GM12878 (cell line): ENCODE results near the gene NBEA. TPM values are rescaled to one million over a fixed set of nuclear protein-coding genes. Genes with fewer than 3 reads are reported as not detected.

Experiments
- ATAC-seq: fragments of 200-7000 bp; cut with Tn5 transposase; 3 replicates; pipeline ENCODE4 v1.9.1; 2020; ENCODE audit warnings: mild to moderate bottlenecking, moderate library complexity
- BruUV-seq: library from RNA; stranded (reverse); fragments of 400-500 nt; replicated peaks from 2 replicates; lab custom pipeline; 2021; lab: Mats Ljungman, UMichigan
- CTCF ChIA-PET: fragments of 300-600 bp; sonication (Branson Sonifier 250); formaldehyde crosslinking; extraction: SDS; loops from one replicate; lab custom pipeline; 2021; ENCODE audit warnings: inconsistent platforms; lab: Yijun Ruan, JAX
- POLR2A ChIA-PET: fragments of 350-600 bp; formaldehyde crosslinking; extraction: SDS; loops from one replicate; lab custom pipeline; 2021; ENCODE audit warnings: inconsistent platforms; lab: Charles Lee
- RAD21 ChIA-PET: fragments of 300-600 bp; sonication (Branson Sonifier 250); formaldehyde crosslinking; loops from one replicate; lab custom pipeline; 2023; ENCODE audit warnings: antibody characterized with exemption; ENCODE audit not compliant: unreplicated experiment; lab: Charles Lee
- SMC1A ChIA-PET: fragments of 300-600 bp; sonication (Branson Sonifier 250); formaldehyde crosslinking; loops from one replicate; lab custom pipeline; 2023; ENCODE audit not compliant: unreplicated experiment, uncharacterized antibody; lab: Charles Lee
- DNase-seq: peaks from one replicate; pipeline ENCODE4 v3.0.0-alpha.2; 2011; ENCODE audit warnings: low read depth, low spot score
- FAIRE-seq: peaks from 3 replicates; lab custom pipeline; 2011; peaks lifted over from hg19 to GRCh38; lab: Jason Lieb, UNC
- H2AFZ ChIP-seq: 2 replicates; pipeline ENCODE4 v1.6.0; 2011; ENCODE audit warnings: low read depth, low read length, control low read depth; ENCODE audit not compliant: control insufficient read depth
- H3K27ac ChIP-seq: 2 replicates; pipeline ENCODE4 v1.5.1; 2011; ENCODE audit warnings: control low read depth; ENCODE audit not compliant: control insufficient read depth, insufficient read depth
- H3K27me3 ChIP-seq, 2 experiments: replicated peaks in 1 of 2; 2 replicates each; pipeline versions ENCODE4 v1.6.0 to v1.6.1; 2011; ENCODE audit warnings: low read length in 1 of 2; ENCODE audit not compliant: control insufficient read depth in 2 of 2, insufficient read depth in 2 of 2
- H3K36me3 ChIP-seq, 2 experiments: 2 replicates each; pipeline ENCODE4 v1.5.1; 2011; ENCODE audit warnings: low read length in 1 of 2; ENCODE audit not compliant: control insufficient read depth in 2 of 2, insufficient read depth in 2 of 2
- H3K4me1 ChIP-seq: 2 replicates; pipeline ENCODE4 v1.6.1; 2011; ENCODE audit warnings: mild to moderate bottlenecking, low read length, moderate library complexity, mixed read lengths; ENCODE audit not compliant: control insufficient read depth, insufficient read depth
- H3K4me2 ChIP-seq: 2 replicates; pipeline ENCODE4 v1.6.0; 2011; ENCODE audit warnings: control low read depth; ENCODE audit not compliant: control insufficient read depth, insufficient read depth
- H3K4me3 ChIP-seq: fragments of 200-600 bp; sonication (generic); 2 replicates; pipeline ENCODE4 v1.5.1; 2016
- H3K79me2 ChIP-seq: 2 replicates; pipeline ENCODE4 v1.6.0; 2011; ENCODE audit warnings: low read length; ENCODE audit not compliant: control insufficient read depth, insufficient read depth
- H3K9ac ChIP-seq: 2 replicates; pipeline ENCODE4 v1.8.0; 2011; ENCODE audit warnings: low read length, control low read depth, mixed read lengths; ENCODE audit not compliant: control insufficient read depth, insufficient read depth
- H3K9me3 ChIP-seq: replicated peaks from 3 replicates; pipeline ENCODE4 v1.5.1; 2011; ENCODE audit warnings: mild to moderate bottlenecking, low read length; ENCODE audit not compliant: control insufficient read depth, insufficient read depth
- H4K20me1 ChIP-seq: 2 replicates; pipeline ENCODE4 v1.6.0; 2011; ENCODE audit not compliant: control insufficient read depth, insufficient read depth
- CEBPB ChIP-seq, 2 experiments: fragments of 150-350 bp in 1 of 2; IDR thresholded peaks; 2 replicates each; pipeline ENCODE4 v1.6.1; 2012 to 2014; ENCODE audit warnings: low read depth in 2 of 2, low read length in 2 of 2, borderline replicate concordance in 1 of 2, inconsistent platforms in 1 of 2
- CHD4 ChIP-seq: fragments of 200-600 bp; sonication (generic); IDR thresholded peaks from 2 replicates; pipeline ENCODE4 v1.6.1; 2016; ENCODE audit warnings: mild to moderate bottlenecking
- EGR1 ChIP-seq, 2 experiments: IDR thresholded peaks; 1 replicate in 1 of 2; 2 replicates in 1 of 2; pipeline ENCODE4 v1.6.1; 2011 to 2012; ENCODE audit warnings: low read depth in 2 of 2, low read length in 2 of 2, borderline replicate concordance in 1 of 2, mild to moderate bottlenecking in 1 of 2, moderate library complexity in 1 of 2
- GATAD2B ChIP-seq: fragments of 450-650 bp; conservative IDR thresholded peaks from 2 replicates; pipeline ENCODE4 v1.6.1; 2017; ENCODE audit warnings: low read depth, mild to moderate bottlenecking, moderate library complexity
- IKZF2 ChIP-seq, 2 experiments: fragments of 450-650 bp; IDR thresholded peaks; 2 replicates each; pipeline ENCODE4 v1.6.1; 2017; ENCODE audit warnings: mild to moderate bottlenecking in 2 of 2, moderate library complexity in 2 of 2
- IRF3 ChIP-seq: fragments of 450-650 bp; IDR thresholded peaks from 2 replicates; pipeline ENCODE4 v1.6.1; 2014; ENCODE audit warnings: mild to moderate bottlenecking
- IRF4 ChIP-seq: IDR thresholded peaks from 2 replicates; pipeline ENCODE4 v1.6.1; 2011; ENCODE audit warnings: low read depth, low read length
- NFYA ChIP-seq: IDR thresholded peaks from 2 replicates; pipeline ENCODE4 v1.6.1; 2011; ENCODE audit warnings: low read depth, mild to moderate bottlenecking, low read length, improper control_type of control experiment, borderline replicate concordance
- NFYB ChIP-seq: IDR thresholded peaks from 2 replicates; pipeline ENCODE4 v1.6.1; 2011; ENCODE audit warnings: low read depth, mild to moderate bottlenecking, low read length, improper control_type of control experiment, moderate library complexity; ENCODE audit not compliant: insufficient read depth
- PAX5 ChIP-seq: IDR thresholded peaks from 2 replicates; pipeline ENCODE4 v1.6.1; 2011; ENCODE audit warnings: low read depth, low read length, borderline replicate concordance
- RAD51 ChIP-seq: fragments of 450-650 bp; IDR thresholded peaks from 2 replicates; pipeline ENCODE4 v1.6.1; 2016; ENCODE audit warnings: moderate library complexity, mild to moderate bottlenecking, inconsistent platforms
- RB1 ChIP-seq: fragments of 450-650 bp; formaldehyde crosslinking; IDR thresholded peaks from 2 replicates; pipeline ENCODE4 v1.6.1; 2017; ENCODE audit warnings: mild to moderate bottlenecking, borderline replicate concordance
- RUNX3 ChIP-seq: IDR thresholded peaks from 2 replicates; pipeline ENCODE4 v1.6.1; 2012; ENCODE audit warnings: low read length, inconsistent platforms
- STAT1 ChIP-seq: fragments of 450-650 bp; conservative IDR thresholded peaks from 2 replicates; pipeline ENCODE4 v1.6.1; 2014; ENCODE audit warnings: antibody characterized with exemption, mild to moderate bottlenecking
- TBL1XR1 ChIP-seq: IDR thresholded peaks from 2 replicates; pipeline ENCODE4 v1.6.1; 2012; ENCODE audit warnings: low read depth, low read length, improper control_type of control experiment
- ZNF207 ChIP-seq: fragments of 450-650 bp; IDR thresholded peaks from 2 replicates; pipeline ENCODE4 v1.6.1; 2014; ENCODE audit warnings: antibody characterized with exemption, mild to moderate bottlenecking, borderline replicate concordance
- WGBS: methylation state at CpG from one replicate; pipeline ENCODE4 v1.1.6; 2016; ENCODE audit warnings: low lambda C conversion rate; ENCODE audit not compliant: insufficient replicate concordance, insufficient coverage; ENCODE audit errors: missing lambda C conversion rate; 5-methylcytosine and 5-hydroxymethylcytosine counted together
- in situ Hi-C: fragments of 300-500 bp; cut with MboI; formaldehyde crosslinking; loops from 9 replicates; pipeline ENCODE4 v1.14.3; 2018; ENCODE audit warnings: mixed read lengths
- intact Hi-C: fragments of 100-400 bp; cut with micrococcal nuclease; formaldehyde crosslinking; loops from one replicate; pipeline ENCODE4 v1.14.2; 2022; ENCODE audit not compliant: unreplicated experiment
- polyA plus RNA-seq, 11 experiments: library from polyadenylated mRNA; depleted of rRNA in 4 of 11; unstranded in 6 of 11; stranded (reverse) in 5 of 11; fragments of >200 nt; fragmentation: Nextera tagmentation in 4 of 11; fragmentation: Illumina TruSeq in 1 of 11; extraction: Ambion mirVana in 4 of 11; extraction: Trizol in 1 of 11; gene quantifications; 1 replicate in 1 of 11; 2 replicates in 10 of 11; pipeline versions ENCODE4 v1.2.1 to v1.2.3, GENCODE V29; 2011 to 2016; ENCODE audit warnings: inconsistent platforms in 2 of 11, missing spikeins in 2 of 11, low read depth in 1 of 11
- total RNA-seq, 4 experiments: library from RNA; depleted of rRNA in 3 of 4; stranded (reverse); fragments of >200 nt in 3 of 4; fragmentation: Illumina TruSeq in 1 of 4; extraction: Trizol in 1 of 4; gene quantifications; 2 replicates each; pipeline versions ENCODE4 v1.2.1 to v1.2.3, GENCODE V29; 2013 to 2021

NBEA gene
- total and polyA plus RNA-seq, 10 of the 15 experiments (the other 5 are each of a cell fraction or from before 2014, with no cell fraction given), result 0.23 to 3.6 (median 0.55) TPM

DNA sequence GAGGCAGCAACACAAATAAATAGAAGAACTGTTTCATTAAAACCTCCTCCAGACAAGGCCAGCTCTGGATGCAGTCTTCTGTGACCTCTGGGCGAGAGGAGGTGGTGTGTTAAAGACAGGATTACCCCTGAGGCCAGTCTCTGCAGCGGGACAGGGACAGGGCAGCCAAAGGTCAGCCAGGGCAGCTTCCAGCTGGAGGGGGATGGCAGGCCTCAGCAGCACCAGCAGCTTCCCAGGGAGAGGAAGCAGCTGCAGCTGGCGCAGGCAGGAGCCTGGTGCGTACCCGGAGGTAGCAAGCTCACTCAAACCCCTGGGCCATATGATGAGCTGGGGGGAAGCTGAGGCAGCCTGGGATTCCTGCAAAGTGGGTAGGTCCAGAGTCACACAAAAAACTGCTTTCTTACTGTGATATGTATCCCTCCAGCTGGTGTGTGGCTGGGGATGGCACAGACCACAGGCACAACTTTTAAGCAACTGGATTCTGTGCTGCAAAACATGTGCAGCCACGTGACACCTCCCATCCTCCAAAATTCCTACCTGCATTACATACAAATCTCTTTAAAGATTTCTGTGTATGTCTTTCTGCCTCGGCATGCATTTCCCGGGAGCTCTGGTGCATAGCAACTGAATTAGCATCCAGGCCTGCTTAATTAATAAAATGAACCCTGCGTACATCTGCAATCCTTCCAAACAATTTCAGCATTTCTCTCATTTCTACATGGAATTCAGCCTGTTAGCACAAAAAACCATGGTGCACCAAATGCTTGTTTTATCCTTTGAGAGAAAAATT is 772.7 kb downstream of the NBEA start:
- DNase-seq (no peak), ATAC-seq (no peak), FAIRE-seq (no peak)
- Histone ChIP-seq H3K36me3 (no peaks in the 10 kb centered on the region), H3K4me3 (no peak overlapping the region), H3K9me3 (no peaks in the 10 kb centered on the region; the same call in 2 of the 3 replicates), H3K79me2 (no peaks in the 10 kb centered on the region), H3K4me2 (no peak overlapping the region), H3K27me3 (no peaks in the 10 kb centered on the region; a peak in 1 of 4 replicates), H3K27ac (no peak overlapping the region), H3K4me1 (no peaks in the 10 kb centered on the region), H4K20me1 (no peaks in the 10 kb centered on the region), H3K9ac (no peak overlapping the region), H2AFZ (no peak overlapping the region)
- TF ChIP-seq RUNX3, result no peak
- ChIA-PET SMC1A (interaction anchor here (0.9 kb wide), 1 partner anchor 84 kb away, joined by 3 read pairs; no protein-coding TSS in a partner anchor), CTCF (interaction anchor here (0.9 to 1.3 kb wide), 2 partner anchors 8 to 104 kb away, joined by 3 to 6 read pairs; no protein-coding TSS in a partner anchor), RAD21 (no interaction called here), POLR2A (no interaction called here)
- no TSS peak for BruUV-seq
- 35% methylated on average over 9 of the region's 9 CpGs for WGBS
- in situ Hi-C loops (no loop called here), intact Hi-C loops (no loop called here)

- Histone ChIP-seq H3K27me3 (no peaks in the 10 kb centered on the region; a peak in 1 of 4 replicates), H3K9ac (no peak overlapping the region), H4K20me1 (no peaks in the 10 kb centered on the region), H2AFZ (no peak overlapping the region), H3K9me3 (no peaks in the 10 kb centered on the region; the same call in 2 of the 3 replicates), H3K36me3 (no peaks in the 10 kb centered on the region), H3K4me3 (no peak overlapping the region), H3K4me1 (no peaks in the 10 kb centered on the region), H3K4me2 (no peak overlapping the region), H3K79me2 (no peaks in the 10 kb centered on the region), H3K27ac (no peak overlapping the region)
- DNase-seq (no peak), FAIRE-seq (no peak), ATAC-seq (no peak; the same call in 2 of the 3 replicates)
- no TSS peak for BruUV-seq
- SMC1A ChIA-PET, result interaction anchor here (0.7 to 3.6 kb wide), 3 partner anchors 9 to 73 kb away, joined by 3 to 12 read pairs (median 3); no protein-coding TSS in a partner anchor
- RAD21 ChIA-PET, result interaction anchor here (1.6 kb wide), 1 partner anchor 73 kb away, joined by 6 read pairs; no protein-coding TSS in a partner anchor
- 16% methylated on average over 4 of the region's 4 CpGs for WGBS
- TF ChIP-seq RB1 (no peak), TBL1XR1 (no peak), IKZF2 (IDR thresholded peaks at IDR 0.05) (no peak), STAT1 (no peak), IRF3 (no peak), RAD51 (no peak), EGR1 (IDR thresholded peaks at IDR 0.05; ENCODE audit: borderline replicate concordance in 1 of 2, low read depth in 2 of 2, low read length in 2 of 2) (no peak), CHD4 (no peak), IRF4 (no peak), PAX5 (no peak), ZNF207 (no peak), GATAD2B (no peak), NFYB (no peak), CEBPB (IDR thresholded peaks at IDR 0.05; ENCODE audit: borderline replicate concordance in 1 of 2, low read depth in 2 of 2, low read length in 2 of 2) (no peak), NFYA (no peak)
- in situ Hi-C loops, result no loop called here
- intact Hi-C loops, result no loop called here
- POLR2A ChIA-PET, result no interaction called here
- CTCF ChIA-PET, result interaction anchor here (0.9 to 1.5 kb wide), 3 partner anchors 72 to 151 kb away, joined by 3 to 4 read pairs (median 4); no protein-coding TSS in a partner anchor
These were observed 774.1 kb downstream of the NBEA start for GRCh38 chr13:35716186-35716585.
